ENCODE results near the gene KRT77.

GRCh38 chr12:52655720-52656124, 47.6 kb downstream of the KRT77 start:
- TF ChIP-seq CTCF (conservative IDR thresholded peaks at IDR 0.05) (no peak), ZFX (IDR thresholded peaks at IDR 0.05) (no peak)
